GM18507 (cell line): ENCODE measurements around the gene COPS3.
A peak's percentile ranks its signal among the peaks of the same experiment; 100 is the strongest.

Experiments used
- DNase-seq: peaks from one replicate; pipeline ENCODE4 v3.0.0; 2011; ENCODE audit warnings: low read depth; ENCODE audit not compliant: insufficient read length; ENCODE audit errors: extremely low spot score
- FAIRE-seq: peaks from 2 replicates; lab custom pipeline; 2011; peaks lifted over from hg19 to GRCh38; lab: Jason Lieb, UNC

Gene COPS3

DNA sequence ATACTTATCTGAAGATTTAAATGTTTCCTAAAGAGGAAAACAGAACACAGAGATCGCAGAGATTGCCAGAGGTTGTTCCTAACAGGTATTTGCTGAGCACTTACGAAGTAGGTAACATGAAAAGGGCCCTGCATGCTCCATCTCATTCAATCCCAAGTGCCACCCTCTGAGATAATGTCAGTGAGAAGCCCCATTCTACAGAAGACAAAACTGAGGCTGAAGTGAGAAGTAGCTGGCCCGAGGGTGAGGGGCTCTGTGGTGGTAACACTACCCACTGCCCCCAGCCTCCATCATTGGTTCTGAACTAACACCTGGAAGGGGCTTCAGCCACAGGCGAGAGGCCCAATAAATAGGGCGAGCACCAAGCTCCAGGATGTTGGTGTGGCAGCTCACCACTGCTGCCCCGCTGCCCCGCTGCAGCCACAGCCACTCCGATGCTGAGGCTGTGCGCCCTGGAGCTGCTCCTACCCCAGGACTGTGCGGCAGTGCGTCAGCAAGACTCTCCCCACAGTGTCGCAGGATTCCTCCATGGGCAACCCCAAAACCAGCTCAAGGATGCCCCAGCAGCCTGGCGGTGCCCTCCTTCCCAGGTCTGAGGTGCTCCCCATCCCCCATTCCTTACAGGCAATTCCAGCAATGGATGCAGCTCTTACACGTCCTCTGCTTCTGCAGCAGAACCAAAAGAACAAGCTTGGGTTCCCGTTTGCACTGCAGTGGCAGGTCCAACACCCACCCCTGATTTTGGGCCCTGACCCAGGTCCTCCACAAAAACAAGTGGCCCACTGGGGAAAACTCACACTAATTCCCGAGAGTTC lies 54.4 kb downstream of the COPS3 start:
- FAIRE-seq: no peak
- no peak for DNase-seq

GRCh38 chr17:17225901-17226300 lies 55.1 kb downstream of the COPS3 start:
- FAIRE-seq: no peak
- no peak for DNase-seq

DNA sequence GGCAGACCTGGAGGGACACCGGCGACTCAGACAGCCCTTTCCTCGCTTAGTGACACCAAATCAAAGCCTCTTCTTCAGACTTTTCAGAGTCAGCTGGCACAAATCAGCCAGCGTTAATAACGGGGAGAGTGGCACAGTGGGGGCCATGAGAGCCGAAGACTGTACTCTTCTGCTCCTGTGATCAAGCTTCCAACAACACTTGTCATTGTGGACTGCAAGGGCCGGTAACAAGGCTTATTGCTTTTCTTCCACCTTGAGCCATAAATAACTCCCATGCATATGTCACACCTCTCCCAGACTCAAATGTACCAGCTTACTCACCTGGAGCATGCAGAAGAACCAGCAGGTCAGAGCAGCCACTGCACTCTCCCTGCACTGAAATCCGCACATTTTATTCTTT lies 56.9 kb downstream of the COPS3 start:
- FAIRE-seq: no peak
- no peak for DNase-seq

DNA sequence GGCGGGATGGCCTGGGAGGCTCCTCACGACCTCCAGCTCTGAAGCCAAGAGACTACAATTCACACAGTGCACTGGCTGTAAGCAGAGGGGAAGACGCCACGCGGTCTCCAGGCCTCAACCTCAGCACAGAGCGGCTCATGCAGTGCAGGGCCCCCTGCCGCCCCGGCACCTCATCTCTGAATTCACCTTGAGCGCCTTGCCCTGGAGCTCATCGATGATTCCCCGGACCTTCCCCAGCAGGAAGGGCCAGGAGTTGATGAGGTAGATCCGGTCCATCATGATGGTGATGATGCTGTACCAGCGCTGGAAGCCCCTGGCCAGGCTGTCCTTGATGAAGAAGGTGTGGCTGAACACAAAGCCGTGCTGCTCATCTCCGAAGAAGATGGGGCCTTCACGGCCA lies 57.3 kb downstream of the COPS3 start:
- DNase-seq: no peak
- FAIRE-seq: no peak

- no peak for DNase-seq
- FAIRE-seq: no peak
Observed at GRCh38 chr17:17221329-17221728, 59.7 kb downstream of the COPS3 start.

- no peak for DNase-seq
- no peak for FAIRE-seq
Observed at GRCh38 chr17:17220529-17220928, 60.5 kb downstream of the COPS3 start.

DNA sequence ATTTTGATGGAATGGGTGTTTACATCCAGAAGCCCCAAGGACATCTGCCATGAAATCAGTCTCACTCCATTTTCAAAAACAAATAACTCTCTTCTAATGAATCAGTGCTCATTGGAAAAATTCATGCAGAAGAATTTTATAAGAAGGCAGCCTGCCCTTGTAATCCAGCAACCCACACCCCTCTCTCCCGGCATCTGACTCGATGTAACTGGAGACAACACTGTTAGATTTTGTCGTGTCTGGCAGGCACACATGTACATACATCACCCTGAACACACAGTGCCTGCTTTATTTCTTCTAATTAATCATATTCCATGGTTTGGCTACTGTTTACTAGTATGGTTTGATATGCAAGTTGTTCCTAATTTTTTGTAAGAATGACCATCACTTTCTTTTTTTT lies 63.1 kb downstream of the COPS3 start:
- DNase-seq (no peak), FAIRE-seq (no peak)

DNA sequence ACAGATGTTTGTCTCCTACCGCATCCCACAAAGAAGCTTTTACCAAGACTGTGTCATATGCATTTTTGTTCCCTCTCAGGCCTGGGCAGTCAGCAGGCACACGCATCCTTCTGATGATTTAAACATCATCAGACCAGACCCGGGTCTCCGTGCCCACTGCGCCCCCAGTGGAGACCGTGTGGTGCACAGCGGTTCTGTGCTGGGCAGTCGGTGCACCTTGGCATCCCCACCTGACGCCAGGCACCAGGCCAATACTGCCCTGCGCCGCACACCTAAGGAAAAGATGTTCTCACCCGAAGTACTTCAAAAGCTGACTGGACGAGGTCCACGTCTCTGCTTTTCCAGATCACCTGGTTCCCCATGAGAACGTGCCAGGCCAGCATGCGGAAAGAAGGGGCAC lies 64.3 kb downstream of the COPS3 start:
- no peak for FAIRE-seq
- no peak for DNase-seq

DNA sequence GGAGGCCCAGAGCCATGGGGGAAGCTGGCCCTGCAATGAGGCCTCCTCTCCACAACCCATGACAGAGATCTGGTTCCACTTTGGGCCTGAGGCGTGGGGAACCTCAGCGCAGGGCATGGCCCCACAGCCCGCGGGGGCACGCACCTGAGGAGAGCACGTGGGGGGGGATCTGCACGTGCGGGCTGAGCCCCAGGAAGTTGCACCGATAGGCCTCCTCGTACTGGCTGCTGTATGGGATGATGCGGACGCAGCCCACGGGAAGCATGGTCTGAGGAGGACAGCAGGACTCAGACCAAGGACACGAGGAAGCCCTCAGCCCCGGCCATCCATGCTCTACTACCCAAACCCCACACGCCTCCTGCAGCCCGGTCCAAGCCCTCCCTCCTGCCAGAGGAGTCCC lies 64.8 kb downstream of the COPS3 start:
- no peak for FAIRE-seq
- no peak for DNase-seq

DNA sequence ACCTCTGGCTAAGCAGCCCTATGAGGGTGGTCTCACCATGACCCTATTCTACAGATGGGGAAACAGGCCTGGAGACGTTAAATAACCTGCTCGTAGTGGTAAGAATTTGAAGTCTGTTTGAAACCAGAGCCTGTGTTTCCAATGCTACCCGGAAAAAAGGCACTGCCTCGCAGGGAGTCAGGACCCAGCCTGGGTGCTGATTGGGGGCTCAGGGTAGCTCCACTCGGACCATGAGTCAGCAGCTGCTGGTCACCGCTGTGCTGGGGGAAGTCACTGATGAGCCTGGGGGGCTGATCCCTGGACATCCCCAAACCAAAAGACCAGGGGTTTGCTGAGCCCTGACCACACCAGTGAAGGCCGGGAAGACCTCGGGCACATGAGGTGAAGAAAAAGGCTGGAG lies 65.5 kb downstream of the COPS3 start:
- no peak for FAIRE-seq
- no peak for DNase-seq

DNA sequence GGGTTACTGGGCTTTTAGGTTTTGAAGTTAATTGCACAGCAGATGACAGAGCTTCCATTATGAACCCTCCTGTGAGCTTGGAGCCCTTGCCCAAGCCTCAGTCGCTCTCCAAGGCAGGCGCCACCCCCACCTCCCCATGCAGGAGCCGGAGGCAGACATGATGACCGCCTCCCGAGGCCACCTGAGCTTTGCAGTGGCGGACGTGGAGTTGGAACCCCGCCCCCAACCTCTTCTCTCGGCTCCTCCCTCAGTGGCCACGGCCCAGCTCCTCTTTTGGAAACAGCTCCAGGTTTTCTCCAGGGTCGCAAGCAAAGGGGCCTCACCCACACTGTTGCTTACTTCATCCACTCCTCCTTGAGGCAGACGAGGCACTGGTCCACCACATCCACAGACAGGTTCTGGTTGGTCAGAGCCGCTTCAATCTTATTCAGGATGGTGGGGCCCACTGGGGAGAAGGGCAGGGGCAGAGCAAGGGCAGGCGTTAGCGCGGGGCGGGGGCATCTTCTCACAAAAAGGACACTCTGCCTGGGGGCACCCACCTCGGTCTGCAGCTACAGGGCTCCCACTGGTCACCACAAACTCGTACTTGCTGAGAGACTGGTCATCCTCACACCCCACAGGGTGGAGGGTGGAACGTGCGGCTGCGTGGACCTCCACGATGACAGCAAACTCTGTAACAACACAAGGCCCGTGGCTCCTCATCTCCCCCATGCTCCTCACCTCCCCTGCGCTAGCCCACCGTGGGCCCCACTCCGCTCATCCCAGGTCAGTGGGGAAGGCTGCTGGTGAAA lies 66.2 kb downstream of the COPS3 start:
- FAIRE-seq: no peak
- DNase-seq: no peak

DNA sequence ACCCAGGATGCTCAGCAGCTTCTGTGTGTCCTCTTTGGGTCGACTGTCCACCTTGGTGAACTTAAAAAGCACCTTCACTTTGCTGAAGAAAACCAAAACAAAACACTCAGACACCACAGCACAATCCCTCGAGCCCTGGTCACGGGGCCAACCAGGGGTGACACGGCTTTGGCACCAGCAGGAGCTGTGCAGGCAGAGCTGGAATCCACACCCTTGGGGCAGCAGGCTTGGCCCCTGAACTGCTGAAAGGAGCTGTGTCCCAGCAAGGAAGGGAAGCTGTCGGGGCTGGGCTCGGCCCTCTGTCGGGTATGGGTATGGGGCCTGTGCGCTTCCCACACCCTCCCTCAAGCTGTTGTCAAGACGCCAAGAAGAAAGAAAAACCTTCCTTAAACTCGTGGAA lies 67.3 kb downstream of the COPS3 start:
- DNase-seq: no peak
- FAIRE-seq: no peak

GRCh38 chr17:17207998-17208397 lies 73.0 kb downstream of the COPS3 start:
- DNase-seq (no peak), FAIRE-seq (no peak)

GRCh38 chr17:17206913-17207335 lies 74.1 kb downstream of the COPS3 start:
- DNase-seq: no peak
- FAIRE-seq: no peak

DNA sequence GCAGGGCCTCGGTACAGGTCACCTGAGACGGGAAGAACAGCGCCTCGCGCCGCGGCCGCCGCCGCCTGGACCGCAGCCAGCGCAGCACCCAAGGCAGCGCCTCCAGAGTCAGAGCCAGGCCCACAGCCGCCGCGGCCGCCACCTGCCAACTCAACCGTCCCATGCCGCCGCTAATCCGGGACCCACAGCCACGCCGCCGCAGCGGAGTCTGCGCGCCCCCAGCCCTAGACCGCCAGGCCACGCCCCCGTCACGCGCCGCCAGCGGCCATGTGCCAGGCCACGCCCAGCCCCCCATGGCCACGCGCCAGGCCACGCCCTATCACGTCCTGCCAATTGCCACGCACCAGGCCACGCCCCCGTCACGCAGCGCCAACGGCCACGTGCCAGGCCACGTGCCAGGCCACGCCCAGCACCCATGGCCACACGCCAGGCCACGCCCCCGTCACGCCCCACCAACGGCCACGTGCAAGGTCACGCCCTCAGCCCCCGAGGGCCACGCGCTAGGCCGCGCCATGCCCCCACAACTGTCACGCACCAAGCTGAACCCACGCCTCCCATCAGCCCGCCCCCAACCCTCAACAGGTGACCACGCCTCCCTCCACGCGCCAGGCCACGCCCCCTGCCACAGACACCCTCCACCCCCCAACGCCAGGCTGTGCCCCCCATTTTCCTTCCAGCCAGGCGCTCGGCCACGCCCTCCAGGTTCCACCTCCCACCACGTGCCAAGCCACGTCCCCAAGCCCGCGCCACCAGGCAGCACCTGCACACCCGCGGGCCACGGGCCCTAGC lies 74.7 kb downstream of the COPS3 start, which contains the start of gene PLD6:
TSS of gene PLD6 (minus strand) at position 210 of the 789 bp plus-strand sequence. CDS start at position 163, 47 bp downstream.
- peak; percentile 90 for FAIRE-seq
- DNase-seq: peak; percentile 83

DNA sequence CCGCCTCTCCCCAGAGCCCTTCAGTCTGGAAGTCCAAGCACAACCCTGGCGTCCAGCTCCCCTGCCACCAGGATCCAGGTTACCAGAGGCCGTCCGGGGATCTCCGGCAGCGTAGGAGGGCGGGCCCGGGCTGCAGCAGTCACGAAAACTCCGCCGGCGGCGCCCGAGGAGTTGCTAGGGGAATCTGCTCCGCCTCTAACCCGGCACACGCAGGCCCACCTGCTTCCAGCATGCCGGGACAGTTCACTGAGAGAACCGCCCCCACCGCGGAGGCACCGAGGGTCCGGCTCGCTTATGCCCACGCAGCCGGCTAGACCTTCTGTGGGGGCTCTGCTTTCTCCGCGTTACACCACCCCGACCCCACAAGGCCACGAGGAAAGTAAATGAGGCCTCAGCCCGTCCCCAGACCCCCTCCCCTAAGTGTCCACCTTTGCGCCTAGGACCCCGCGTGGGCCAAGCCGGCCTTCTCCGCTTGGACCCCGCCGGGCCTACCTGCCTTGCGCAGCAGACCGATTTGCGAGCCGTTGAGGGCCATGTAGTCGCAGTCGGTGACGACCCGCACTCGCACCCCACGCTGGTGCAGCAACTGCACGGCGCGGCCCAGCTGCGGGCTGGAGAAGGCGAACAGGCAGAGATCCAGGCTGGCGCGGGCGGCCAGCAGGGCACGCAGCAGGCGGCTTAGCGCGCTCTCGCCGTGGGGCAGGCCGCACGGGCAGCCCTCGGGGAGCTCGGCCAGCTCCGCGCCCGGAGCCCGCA lies 75.5 kb downstream of the COPS3 start:
- peak; percentile 43 for DNase-seq
- FAIRE-seq: peak; percentile 67

- FAIRE-seq: no peak
- DNase-seq: no peak
Observed at GRCh38 chr17:17204635-17205231, 76.3 kb downstream of the COPS3 start.

GRCh38 chr17:17204041-17204591 lies 76.9 kb downstream of the COPS3 start:
- DNase-seq (no peak), FAIRE-seq (no peak)
